Mucosa of rectum (tissue), 2 donors: Measurements from ENCODE around the gene CRAMP1.

Experiments
- H3K27ac ChIP-seq, 2 donors: one replicate each; pipeline ENCODE4 v1.7.0; 2013; ENCODE audit warnings: inconsistent platforms in 2 of 2, low read depth in 2 of 2, low read length in 2 of 2
- H3K27me3 ChIP-seq, 2 donors: one replicate each; pipeline ENCODE4 v1.7.0; 2013; ENCODE audit warnings: low read length in 2 of 2; ENCODE audit not compliant: control insufficient read depth in 2 of 2, insufficient read depth in 2 of 2
- H3K36me3 ChIP-seq, 2 donors: one replicate each; pipeline ENCODE4 v1.7.0; 2013; ENCODE audit warnings: low read length in 2 of 2; ENCODE audit not compliant: control insufficient read depth in 2 of 2, insufficient read depth in 2 of 2
- H3K4me1 ChIP-seq, 2 donors: one replicate each; pipeline ENCODE4 v1.7.0; 2013; ENCODE audit warnings: low read length in 2 of 2, mild to moderate bottlenecking in 1 of 2; ENCODE audit not compliant: control insufficient read depth in 2 of 2, insufficient read depth in 2 of 2
- H3K4me3 ChIP-seq, 2 donors: one replicate each; pipeline ENCODE4 v1.7.0; 2013; ENCODE audit warnings: low read length in 2 of 2
- H3K9ac ChIP-seq, 2 donors: one replicate each; pipeline ENCODE4 v1.7.0; 2013; ENCODE audit warnings: low read length in 2 of 2, low read depth in 1 of 2, mild to moderate bottlenecking in 1 of 2
- H3K9me3 ChIP-seq, 2 donors: one replicate each; pipeline ENCODE4 v1.7.0; 2013; ENCODE audit warnings: low read length in 2 of 2; ENCODE audit not compliant: control insufficient read depth in 2 of 2
- donor health status: healthy.
- donor health status: Normal muscosa, but diverticular disease.

CRAMP1 gene

GRCh38 chr16:1575578-1575977 lies 36.6 kb upstream of the CRAMP1 start:
- Histone ChIP-seq H3K27ac (no peak overlapping the region), H3K27me3 (no peaks in the 10 kb centered on the region), H3K4me3 (no peak overlapping the region), H3K4me1 (peaks cover under 1 to 3% of the 10 kb centered on the region in 2 donors), H3K9ac (no peak overlapping the region), H3K9me3 (no peaks in the 10 kb centered on the region), H3K36me3 (peaks cover 0 to 7% of the 10 kb centered on the region in 2 donors)

- H3K27ac ChIP-seq: no peak overlapping the region
- peaks cover 4 to 11% of the 10 kb centered on the region in 2 donors for H3K36me3 ChIP-seq
- H3K4me1 ChIP-seq: peaks cover 6 to 7% of the 10 kb centered on the region in 2 donors
- H3K4me3 ChIP-seq: no peak overlapping the region
- no peaks in the 10 kb centered on the region for H3K9me3 ChIP-seq
- H3K9ac ChIP-seq: no peak overlapping the region
- no peaks in the 10 kb centered on the region for H3K27me3 ChIP-seq
These were observed 32.9 kb upstream of the CRAMP1 start for GRCh38 chr16:1579214-1579613.

- Histone ChIP-seq H3K27me3 (no peaks in the 10 kb centered on the region), H3K4me1 (peaks cover 6 to 7% of the 10 kb centered on the region in 2 donors), H3K9ac (no peak overlapping the region), H3K9me3 (no peaks in the 10 kb centered on the region), H3K36me3 (peaks cover 12 to 14% of the 10 kb centered on the region in 2 donors), H3K4me3 (no peak overlapping the region), H3K27ac (peak overlapping the region in 1 of 2 donors; percentile 57)
These were observed 31.9 kb upstream of the CRAMP1 start for GRCh38 chr16:1580256-1580655.

- Histone ChIP-seq H3K27me3 (no peaks in the 10 kb centered on the region), H3K9me3 (no peaks in the 10 kb centered on the region), H3K4me3 (peak overlapping the region in 1 of 2 donors; percentile 26), H3K9ac (no peak overlapping the region), H3K36me3 (peaks cover 12 to 14% of the 10 kb centered on the region in 2 donors), H3K27ac (peak overlapping the region in 1 of 2 donors; percentile 57), H3K4me1 (peaks cover 6 to 7% of the 10 kb centered on the region in 2 donors)
These were observed 31.2 kb upstream of the CRAMP1 start for GRCh38 chr16:1580956-1581355.

GRCh38 chr16:1581804-1582203 lies 30.4 kb upstream of the CRAMP1 start:
- Histone ChIP-seq H3K36me3 (peaks cover 14 to 18% of the 10 kb centered on the region in 2 donors), H3K27ac (no peak overlapping the region), H3K9ac (no peak overlapping the region), H3K4me3 (no peak overlapping the region), H3K9me3 (no peaks in the 10 kb centered on the region), H3K4me1 (peaks cover 6 to 7% of the 10 kb centered on the region in 2 donors), H3K27me3 (no peaks in the 10 kb centered on the region)

- Histone ChIP-seq H3K27ac (no peak overlapping the region), H3K4me1 (peaks cover 6 to 7% of the 10 kb centered on the region in 2 donors), H3K27me3 (no peaks in the 10 kb centered on the region), H3K9me3 (no peaks in the 10 kb centered on the region), H3K36me3 (peaks cover 14 to 21% of the 10 kb centered on the region in 2 donors), H3K4me3 (no peak overlapping the region), H3K9ac (no peak overlapping the region)
These were observed 29.0 kb upstream of the CRAMP1 start for GRCh38 chr16:1583180-1583579.

- H3K36me3 ChIP-seq: peaks cover 14 to 20% of the 10 kb centered on the region in 2 donors
These were observed 27.2 kb upstream of the CRAMP1 start for GRCh38 chr16:1584926-1585484.

GRCh38 chr16:1590366-1590765 lies 21.8 kb upstream of the CRAMP1 start:
- H3K9ac ChIP-seq: no peak overlapping the region
- no peak overlapping the region for H3K27ac ChIP-seq
- H3K27me3 ChIP-seq: no peaks in the 10 kb centered on the region
- no peak overlapping the region for H3K4me3 ChIP-seq
- H3K4me1 ChIP-seq: no peaks in the 10 kb centered on the region
- no peaks in the 10 kb centered on the region for H3K9me3 ChIP-seq
- H3K36me3 ChIP-seq: peaks cover 2 to 9% of the 10 kb centered on the region in 2 donors

More at GRCh38 chr16:1584926-1585484, 27.2 kb upstream of the CRAMP1 start:
- Histone ChIP-seq H3K9me3 (no peaks in the 10 kb centered on the region), H3K27me3 (no peaks in the 10 kb centered on the region), H3K9ac (no peak overlapping the region), H3K27ac (no peak overlapping the region), H3K4me3 (no peak overlapping the region), H3K4me1 (peaks cover 6 to 7% of the 10 kb centered on the region in 2 donors)

- Histone ChIP-seq H3K9ac (no peak overlapping the region), H3K36me3 (peaks cover 2 to 9% of the 10 kb centered on the region in 2 donors), H3K9me3 (no peaks in the 10 kb centered on the region), H3K4me1 (no peaks in the 10 kb centered on the region), H3K4me3 (no peak overlapping the region), H3K27ac (no peak overlapping the region), H3K27me3 (no peaks in the 10 kb centered on the region)
These were observed 21.0 kb upstream of the CRAMP1 start for GRCh38 chr16:1590930-1591705.

GRCh38 chr16:1592446-1592845 lies 19.7 kb upstream of the CRAMP1 start:
- H3K4me3 ChIP-seq: no peak overlapping the region
- peaks cover 0 to 2% of the 10 kb centered on the region in 2 donors for H3K36me3 ChIP-seq
- no peaks in the 10 kb centered on the region for H3K4me1 ChIP-seq
- H3K27ac ChIP-seq: no peak overlapping the region
- H3K9me3 ChIP-seq: no peaks in the 10 kb centered on the region
- H3K27me3 ChIP-seq: no peaks in the 10 kb centered on the region
- no peak overlapping the region for H3K9ac ChIP-seq
